ENCODE data around the gene TUBB3.

DNA sequence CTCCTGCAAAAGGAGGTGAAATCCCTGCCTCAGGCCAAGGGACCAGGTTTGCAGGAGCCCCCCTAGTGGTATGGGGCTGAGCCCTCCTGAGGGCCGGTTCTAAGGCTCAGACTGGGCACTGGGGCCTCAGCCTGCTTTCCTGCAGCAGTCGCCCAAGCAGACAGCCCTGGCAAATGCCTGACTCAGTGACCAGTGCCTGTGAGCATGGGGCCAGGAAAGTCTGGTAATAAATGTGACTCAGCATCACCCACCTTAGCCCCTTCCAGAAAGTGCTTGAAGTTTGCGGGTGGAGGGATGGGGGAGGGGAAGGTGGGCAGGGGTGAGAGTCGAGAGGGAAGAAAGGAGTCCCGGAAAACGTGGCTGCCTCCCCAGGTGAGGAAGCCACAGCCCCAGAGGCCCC, 2.4 kb upstream of the TUBB3 start:
- TF ChIP-seq, protein P1, sequence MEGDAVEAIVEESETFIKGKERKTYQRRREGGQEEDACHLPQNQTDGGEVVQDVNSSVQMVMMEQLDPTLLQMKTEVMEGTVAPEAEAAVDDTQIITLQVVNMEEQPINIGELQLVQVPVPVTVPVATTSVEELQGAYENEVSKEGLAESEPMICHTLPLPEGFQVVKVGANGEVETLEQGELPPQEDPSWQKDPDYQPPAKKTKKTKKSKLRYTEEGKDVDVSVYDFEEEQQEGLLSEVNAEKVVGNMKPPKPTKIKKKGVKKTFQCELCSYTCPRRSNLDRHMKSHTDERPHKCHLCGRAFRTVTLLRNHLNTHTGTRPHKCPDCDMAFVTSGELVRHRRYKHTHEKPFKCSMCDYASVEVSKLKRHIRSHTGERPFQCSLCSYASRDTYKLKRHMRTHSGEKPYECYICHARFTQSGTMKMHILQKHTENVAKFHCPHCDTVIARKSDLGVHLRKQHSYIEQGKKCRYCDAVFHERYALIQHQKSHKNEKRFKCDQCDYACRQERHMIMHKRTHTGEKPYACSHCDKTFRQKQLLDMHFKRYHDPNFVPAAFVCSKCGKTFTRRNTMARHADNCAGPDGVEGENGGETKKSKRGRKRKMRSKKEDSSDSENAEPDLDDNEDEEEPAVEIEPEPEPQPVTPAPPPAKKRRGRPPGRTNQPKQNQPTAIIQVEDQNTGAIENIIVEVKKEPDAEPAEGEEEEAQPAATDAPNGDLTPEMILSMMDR (IDR thresholded peaks at IDR 0.05): no peak
- TF ChIP-seq POLR2A (IDR thresholded peaks at IDR 0.05): no peak

Data from thyroid gland (tissue), 4 donors.